ENCODE data around the gene VSTM2L.

DNA sequence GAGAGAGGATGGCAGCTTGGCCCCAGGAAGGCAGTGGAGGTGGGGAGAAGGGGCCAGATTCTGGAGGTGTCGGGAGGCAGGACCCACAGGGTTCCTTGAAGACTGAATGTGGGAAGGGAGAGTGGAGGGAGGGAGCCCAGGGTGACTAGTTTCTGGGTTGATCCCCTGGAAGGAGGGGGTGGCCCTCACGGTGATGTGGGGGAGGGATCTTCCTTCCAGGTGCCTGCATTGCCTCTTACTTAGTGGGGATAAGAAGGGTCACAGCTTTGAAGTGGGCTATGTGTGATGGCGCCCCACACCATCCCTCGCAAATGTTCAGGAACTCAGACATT is 26.7 kb downstream of the VSTM2L start:
- TF ChIP-seq, protein P1, sequence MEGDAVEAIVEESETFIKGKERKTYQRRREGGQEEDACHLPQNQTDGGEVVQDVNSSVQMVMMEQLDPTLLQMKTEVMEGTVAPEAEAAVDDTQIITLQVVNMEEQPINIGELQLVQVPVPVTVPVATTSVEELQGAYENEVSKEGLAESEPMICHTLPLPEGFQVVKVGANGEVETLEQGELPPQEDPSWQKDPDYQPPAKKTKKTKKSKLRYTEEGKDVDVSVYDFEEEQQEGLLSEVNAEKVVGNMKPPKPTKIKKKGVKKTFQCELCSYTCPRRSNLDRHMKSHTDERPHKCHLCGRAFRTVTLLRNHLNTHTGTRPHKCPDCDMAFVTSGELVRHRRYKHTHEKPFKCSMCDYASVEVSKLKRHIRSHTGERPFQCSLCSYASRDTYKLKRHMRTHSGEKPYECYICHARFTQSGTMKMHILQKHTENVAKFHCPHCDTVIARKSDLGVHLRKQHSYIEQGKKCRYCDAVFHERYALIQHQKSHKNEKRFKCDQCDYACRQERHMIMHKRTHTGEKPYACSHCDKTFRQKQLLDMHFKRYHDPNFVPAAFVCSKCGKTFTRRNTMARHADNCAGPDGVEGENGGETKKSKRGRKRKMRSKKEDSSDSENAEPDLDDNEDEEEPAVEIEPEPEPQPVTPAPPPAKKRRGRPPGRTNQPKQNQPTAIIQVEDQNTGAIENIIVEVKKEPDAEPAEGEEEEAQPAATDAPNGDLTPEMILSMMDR (IDR thresholded peaks at IDR 0.05): no peak
- TF ChIP-seq NRF1 (IDR thresholded peaks at IDR 0.05; ENCODE audit: low read depth, low read length): no peak
- TF ChIP-seq, protein P2, sequence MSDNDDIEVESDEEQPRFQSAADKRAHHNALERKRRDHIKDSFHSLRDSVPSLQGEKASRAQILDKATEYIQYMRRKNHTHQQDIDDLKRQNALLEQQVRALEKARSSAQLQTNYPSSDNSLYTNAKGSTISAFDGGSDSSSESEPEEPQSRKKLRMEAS (IDR thresholded peaks at IDR 0.05; ENCODE audit: low read depth): no peak
- TF ChIP-seq NFIC (IDR thresholded peaks at IDR 0.05; ENCODE audit: borderline replicate concordance): no peak
- TF ChIP-seq GATA2 (CRISPR knock-in tag; IDR thresholded peaks at IDR 0.05): no peak
- no peak for TF ChIP-seq GABPA (IDR thresholded peaks at IDR 0.05; ENCODE audit: low read depth)
- no peak for TF ChIP-seq EP300 (IDR thresholded peaks at IDR 0.05; ENCODE audit: borderline replicate concordance in 1 of 2, low read depth in 1 of 2, low read length in 1 of 2)
- TF ChIP-seq, protein P3, sequence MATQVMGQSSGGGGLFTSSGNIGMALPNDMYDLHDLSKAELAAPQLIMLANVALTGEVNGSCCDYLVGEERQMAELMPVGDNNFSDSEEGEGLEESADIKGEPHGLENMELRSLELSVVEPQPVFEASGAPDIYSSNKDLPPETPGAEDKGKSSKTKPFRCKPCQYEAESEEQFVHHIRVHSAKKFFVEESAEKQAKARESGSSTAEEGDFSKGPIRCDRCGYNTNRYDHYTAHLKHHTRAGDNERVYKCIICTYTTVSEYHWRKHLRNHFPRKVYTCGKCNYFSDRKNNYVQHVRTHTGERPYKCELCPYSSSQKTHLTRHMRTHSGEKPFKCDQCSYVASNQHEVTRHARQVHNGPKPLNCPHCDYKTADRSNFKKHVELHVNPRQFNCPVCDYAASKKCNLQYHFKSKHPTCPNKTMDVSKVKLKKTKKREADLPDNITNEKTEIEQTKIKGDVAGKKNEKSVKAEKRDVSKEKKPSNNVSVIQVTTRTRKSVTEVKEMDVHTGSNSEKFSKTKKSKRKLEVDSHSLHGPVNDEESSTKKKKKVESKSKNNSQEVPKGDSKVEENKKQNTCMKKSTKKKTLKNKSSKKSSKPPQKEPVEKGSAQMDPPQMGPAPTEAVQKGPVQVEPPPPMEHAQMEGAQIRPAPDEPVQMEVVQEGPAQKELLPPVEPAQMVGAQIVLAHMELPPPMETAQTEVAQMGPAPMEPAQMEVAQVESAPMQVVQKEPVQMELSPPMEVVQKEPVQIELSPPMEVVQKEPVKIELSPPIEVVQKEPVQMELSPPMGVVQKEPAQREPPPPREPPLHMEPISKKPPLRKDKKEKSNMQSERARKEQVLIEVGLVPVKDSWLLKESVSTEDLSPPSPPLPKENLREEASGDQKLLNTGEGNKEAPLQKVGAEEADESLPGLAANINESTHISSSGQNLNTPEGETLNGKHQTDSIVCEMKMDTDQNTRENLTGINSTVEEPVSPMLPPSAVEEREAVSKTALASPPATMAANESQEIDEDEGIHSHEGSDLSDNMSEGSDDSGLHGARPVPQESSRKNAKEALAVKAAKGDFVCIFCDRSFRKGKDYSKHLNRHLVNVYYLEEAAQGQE (IDR thresholded peaks at IDR 0.05; ENCODE audit: low read depth, low read length): no peak
- no peak for TF ChIP-seq SMC3 (IDR thresholded peaks at IDR 0.05; ENCODE audit: low read depth, low read length)
- no peak for TF ChIP-seq MXI1 (IDR thresholded peaks at IDR 0.05; ENCODE audit: low read depth, low read length)
- TF ChIP-seq ELF1 (IDR thresholded peaks at IDR 0.05): no peak
- no peak for TF ChIP-seq CHD2 (IDR thresholded peaks at IDR 0.05; ENCODE audit: low read length, partially characterized antibody)
- no peak for TF ChIP-seq RFX5 (IDR thresholded peaks at IDR 0.05; ENCODE audit: low read length)
- TF ChIP-seq, protein P4, sequence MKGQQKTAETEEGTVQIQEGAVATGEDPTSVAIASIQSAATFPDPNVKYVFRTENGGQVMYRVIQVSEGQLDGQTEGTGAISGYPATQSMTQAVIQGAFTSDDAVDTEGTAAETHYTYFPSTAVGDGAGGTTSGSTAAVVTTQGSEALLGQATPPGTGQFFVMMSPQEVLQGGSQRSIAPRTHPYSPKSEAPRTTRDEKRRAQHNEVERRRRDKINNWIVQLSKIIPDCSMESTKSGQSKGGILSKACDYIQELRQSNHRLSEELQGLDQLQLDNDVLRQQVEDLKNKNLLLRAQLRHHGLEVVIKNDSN (IDR thresholded peaks at IDR 0.05; ENCODE audit: borderline replicate concordance, low read depth): no peak

All from SK-N-SH (cell line).